ENCODE results near the gene NAGK. TPM values are rescaled to one million over a fixed set of nuclear protein-coding genes. Genes with fewer than 3 reads are reported as not detected.

NAGK gene
- total RNA-seq, 4 donors from 2014 or later = 58.0 to 125 (median 67.6) TPM

DNA sequence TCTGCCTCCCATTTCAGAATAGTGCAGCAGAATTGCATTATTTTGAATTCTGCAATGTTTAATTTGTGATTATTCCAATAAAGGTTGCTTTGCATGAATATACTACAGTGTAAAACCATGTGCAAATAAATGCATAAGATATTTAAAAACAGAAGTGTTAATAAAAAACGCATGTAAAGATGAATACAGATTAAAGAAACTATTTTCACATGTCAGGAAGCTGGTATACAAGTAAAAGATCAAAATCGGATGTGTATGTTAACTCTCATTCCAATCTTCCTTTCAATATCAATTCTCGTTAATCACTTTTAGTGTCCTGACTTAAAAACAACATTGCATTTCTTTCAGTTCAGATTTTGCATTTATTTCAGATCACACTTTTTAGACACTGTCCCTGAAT, 58.5 kb downstream of the NAGK start:
- WGBS, 2 donors (ENCODE audit: low coverage in 1 of 2) = 74 to 88% methylated on average over 3 of the region's 3 CpGs
- Histone ChIP-seq H3K4me1 (peaks cover 17 to 22% (median 20%) of the 10 kb centered on the region in 4 donors), H3K36me3 (peaks cover 0 to 5% (median 2%) of the 10 kb centered on the region in 4 donors), H3K27me3 (no peaks in the 10 kb centered on the region), H3K9me3 (no peaks in the 10 kb centered on the region), H3K4me3 (no peak overlapping the region), H3K27ac (no peak overlapping the region)
- in situ Hi-C loops (cut with MboI; ENCODE audit: low pct_ligation_motif_present in 1 of 4, low pct_unique_long_range_greater_than_20kb in 1 of 4, low sequenced_read_pairs in 3 of 4) = no loop called here
- DNase-seq = no peak
- TF ChIP-seq, protein P1, sequence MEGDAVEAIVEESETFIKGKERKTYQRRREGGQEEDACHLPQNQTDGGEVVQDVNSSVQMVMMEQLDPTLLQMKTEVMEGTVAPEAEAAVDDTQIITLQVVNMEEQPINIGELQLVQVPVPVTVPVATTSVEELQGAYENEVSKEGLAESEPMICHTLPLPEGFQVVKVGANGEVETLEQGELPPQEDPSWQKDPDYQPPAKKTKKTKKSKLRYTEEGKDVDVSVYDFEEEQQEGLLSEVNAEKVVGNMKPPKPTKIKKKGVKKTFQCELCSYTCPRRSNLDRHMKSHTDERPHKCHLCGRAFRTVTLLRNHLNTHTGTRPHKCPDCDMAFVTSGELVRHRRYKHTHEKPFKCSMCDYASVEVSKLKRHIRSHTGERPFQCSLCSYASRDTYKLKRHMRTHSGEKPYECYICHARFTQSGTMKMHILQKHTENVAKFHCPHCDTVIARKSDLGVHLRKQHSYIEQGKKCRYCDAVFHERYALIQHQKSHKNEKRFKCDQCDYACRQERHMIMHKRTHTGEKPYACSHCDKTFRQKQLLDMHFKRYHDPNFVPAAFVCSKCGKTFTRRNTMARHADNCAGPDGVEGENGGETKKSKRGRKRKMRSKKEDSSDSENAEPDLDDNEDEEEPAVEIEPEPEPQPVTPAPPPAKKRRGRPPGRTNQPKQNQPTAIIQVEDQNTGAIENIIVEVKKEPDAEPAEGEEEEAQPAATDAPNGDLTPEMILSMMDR (IDR thresholded peaks at IDR 0.05) = no peak
- TF ChIP-seq EP300 (IDR thresholded peaks at IDR 0.05; ENCODE audit: low read depth) (no peak), POLR2A (IDR thresholded peaks at IDR 0.05) (no peak), POLR2AphosphoS5 (IDR thresholded peaks at IDR 0.05) (no peak)
- intact Hi-C loops (cut with DNase I; ENCODE audit: low total_unique reads) = no loop called here

Other genes starting within 250 kb of the NAGK start
- gene CLEC4F, start 248.0 kb upstream of the NAGK start, total RNA-seq = under 1 TPM in 2 of 4 donors, not detected in 2; 0.14 to 0.32 TPM
- gene CD207, start 232.8 kb upstream of the NAGK start, total RNA-seq = under 1 TPM in 1 of 4 donors, not detected in 3; 0.95 TPM
- not detected for gene VAX2, start 168.1 kb upstream of the NAGK start, total RNA-seq
- gene ATP6V1B1, start 132.7 kb upstream of the NAGK start, total RNA-seq = not detected
- 1 to 10 TPM in 1 of 4 donors, under 1 TPM in 1, not detected in 2; 0.96 to 1.7 TPM for gene ANKRD53, start 90.0 kb upstream of the NAGK start, total RNA-seq
- 10 to 100 TPM; 14.6 to 34.5 (median 30.5) TPM for gene TEX261, start 73.8 kb upstream of the NAGK start, total RNA-seq
- gene MCEE, start 61.6 kb downstream of the NAGK start, total RNA-seq = 10 to 100 TPM in 3 of 4 donors, not detected in 1; 10.3 to 24.1 (median 18.6) TPM
- gene MPHOSPH10, start 62.0 kb downstream of the NAGK start, total RNA-seq = 10 to 100 TPM in 3 of 4 donors, 1 to 10 TPM in 1; 7.5 to 22.9 (median 12.8) TPM
- 1 to 10 TPM; 1.2 to 7.0 (median 3.6) TPM for gene PAIP2B, start 158.5 kb downstream of the NAGK start, total RNA-seq

Data from transverse colon (tissue), 4 donors.